UCSD-AML1 (cell line): Measurements from ENCODE around the gene GBP1.
"Not testable (repeated sequence)": the region's sequence is repeated elsewhere in the genome, so short reads cannot be mapped to it uniquely, and the experiment has no call there.

Experiments used
- DNase-seq: peaks from one replicate; lab custom pipeline; 2025; ENCODE audit not compliant: unreplicated experiment; lab: John Stamatoyannopoulos, UW

GBP1 gene

DNA sequence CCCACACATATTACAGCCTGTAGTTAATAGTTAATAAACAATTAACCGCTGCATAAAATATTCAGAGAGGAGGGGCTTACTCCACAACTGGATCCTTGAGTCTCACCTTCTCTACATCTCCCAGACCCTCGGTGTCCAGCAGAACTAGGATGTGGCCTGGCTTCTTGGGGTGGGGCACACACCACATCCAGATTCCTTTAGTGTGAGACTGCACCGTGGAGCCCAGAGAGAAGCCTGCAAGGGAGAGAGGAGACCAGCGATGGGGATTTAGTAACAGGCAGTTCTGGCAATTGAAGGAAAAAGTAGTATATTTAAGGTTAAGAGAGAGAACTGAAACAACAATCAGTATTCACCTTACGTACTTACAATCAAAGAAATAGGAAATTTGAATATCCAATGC is 4.9 kb downstream of the GBP1 start:
- DNase-seq: no peak

DNA sequence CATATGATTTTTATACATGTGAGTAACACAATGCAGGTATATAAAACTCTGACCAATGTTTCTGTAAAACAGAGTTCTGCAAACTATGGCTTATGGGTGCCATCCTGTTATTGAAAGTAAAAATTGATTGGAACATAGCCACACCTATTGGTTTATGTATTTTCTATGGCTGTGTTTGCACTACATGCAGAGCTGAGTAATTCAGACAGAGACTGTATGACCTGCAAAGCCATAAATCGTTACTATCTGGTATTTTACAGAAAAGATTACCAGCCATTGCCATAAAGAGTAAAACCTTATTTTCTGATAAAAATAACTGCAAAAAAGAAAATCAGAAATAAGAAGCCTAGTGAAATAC is 13.1 kb downstream of the GBP1 start:
- no peak for DNase-seq

DNA sequence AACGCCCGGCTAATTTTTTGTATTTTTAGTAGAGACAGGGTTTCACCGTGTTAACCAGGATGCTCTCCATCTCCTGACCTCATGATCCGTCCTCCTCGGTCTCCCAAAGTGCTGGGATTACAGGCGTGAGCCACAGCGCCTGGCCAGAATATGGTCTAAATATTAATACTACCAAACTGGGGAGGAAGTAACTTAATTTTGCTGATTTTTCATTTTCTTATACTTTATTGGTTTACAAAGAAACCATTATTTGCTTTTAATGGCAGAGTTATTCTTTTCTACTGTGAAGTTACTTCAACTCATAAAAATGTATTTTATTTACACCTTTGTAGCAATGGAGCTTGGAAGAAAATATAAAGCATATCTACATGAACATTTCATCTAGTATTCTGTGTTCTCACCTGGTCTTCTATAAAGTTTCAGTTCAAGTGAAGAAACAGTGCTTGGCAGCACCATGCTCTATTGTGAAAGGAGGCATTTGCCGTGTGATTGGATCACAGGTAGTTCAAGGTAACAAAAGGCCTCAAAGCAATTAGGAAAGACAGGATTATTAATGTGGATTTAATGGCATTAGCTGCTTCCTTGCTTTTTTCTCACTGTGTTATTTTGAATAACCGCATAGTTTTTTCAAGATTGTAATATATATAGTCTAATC is 13.6 kb downstream of the GBP1 start:
- no peak for DNase-seq

DNA sequence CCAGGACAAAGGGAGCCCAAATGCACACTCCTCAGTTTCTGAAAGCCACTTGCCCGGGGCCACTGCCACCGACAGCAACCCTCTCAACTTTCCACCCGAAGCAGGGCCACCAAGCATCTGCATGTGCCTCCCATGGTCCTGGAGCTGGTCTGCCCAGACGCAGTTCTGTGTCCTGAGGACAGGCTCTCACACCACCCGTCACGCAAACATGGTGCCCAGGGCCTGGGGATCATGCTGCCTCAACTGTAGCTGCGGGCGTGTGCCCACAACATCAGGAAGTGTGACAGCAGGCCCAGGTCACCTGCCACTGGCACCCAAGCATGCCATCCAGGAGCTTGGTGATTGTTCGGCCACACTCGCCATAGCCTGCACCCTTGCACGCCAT is 14.4 kb downstream of the GBP1 start:
- DNase-seq: no peak

DNA sequence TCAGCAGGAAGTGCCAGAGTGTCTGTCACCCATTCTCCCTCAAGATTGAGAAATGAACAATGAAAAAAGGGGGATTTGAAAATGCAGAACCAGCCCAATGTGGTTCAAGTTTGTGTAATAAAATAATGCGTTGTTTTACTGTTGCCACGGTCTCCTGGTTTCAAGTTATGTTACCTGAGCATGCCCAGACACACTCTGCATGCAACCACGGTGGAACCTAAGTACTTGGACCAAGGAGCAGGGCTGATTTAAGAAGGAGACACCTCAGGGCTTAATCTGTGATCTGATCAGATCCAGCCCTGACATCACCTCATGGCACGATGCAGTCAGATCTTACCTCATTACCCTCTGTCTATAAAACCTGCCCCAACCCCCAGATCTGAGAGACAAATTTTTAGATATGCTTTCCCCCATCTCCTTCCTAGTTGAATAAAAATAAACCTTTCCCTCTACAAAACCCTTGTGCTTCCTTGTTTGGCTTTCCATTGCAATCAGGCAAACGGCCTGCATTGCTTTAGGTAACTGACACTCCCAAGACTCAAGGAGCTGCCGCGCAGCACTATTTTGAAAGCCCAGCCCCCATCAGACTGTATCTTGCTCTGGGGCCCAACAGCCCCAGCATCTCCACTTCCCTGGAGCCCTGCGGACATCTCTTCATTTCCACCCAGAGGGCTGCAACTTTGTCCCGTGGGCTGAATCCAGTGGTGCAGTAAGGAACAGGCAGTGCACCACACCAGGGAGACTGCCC is 14.9 kb downstream of the GBP1 start:
- not testable (repeated sequence) for DNase-seq

DNA sequence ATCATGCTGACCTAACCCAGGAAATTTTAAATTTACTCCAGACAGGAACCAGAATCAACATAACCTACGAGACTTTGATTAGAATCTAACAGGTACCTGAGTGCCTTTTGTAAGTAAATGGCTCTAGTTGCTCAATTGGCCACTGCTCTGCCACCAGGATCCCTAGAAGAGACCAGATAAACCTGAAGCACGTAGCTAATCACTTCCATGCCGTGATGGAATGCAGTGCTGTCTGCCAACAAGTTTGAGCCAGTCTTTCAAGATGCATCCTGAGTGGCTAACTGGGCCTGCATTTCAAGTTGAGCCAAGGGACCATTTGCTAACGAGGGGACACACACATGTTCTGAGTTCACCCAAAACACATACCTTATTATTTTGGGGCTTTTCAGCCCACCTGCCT is 15.8 kb downstream of the GBP1 start:
- not testable (repeated sequence) for DNase-seq

DNA sequence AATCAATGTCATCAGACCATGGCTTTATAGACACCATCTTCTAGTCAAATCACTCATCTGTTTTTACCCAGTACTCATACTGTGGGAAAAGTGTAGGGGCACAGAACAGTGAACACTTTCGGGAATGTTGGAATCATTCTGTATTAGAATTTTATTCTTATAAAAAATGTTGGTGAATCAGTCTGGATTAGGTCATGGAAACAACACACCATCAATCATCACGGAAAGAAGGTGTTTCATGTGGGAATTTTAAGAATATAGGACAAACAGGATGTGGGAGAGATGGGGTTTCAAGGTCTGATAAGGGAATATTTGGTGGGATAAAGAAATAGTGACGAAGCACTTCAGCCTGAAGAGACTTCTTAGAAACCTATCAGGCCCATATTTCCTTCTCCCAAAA is 17.3 kb downstream of the GBP1 start:
- DNase-seq: no peak

DNA sequence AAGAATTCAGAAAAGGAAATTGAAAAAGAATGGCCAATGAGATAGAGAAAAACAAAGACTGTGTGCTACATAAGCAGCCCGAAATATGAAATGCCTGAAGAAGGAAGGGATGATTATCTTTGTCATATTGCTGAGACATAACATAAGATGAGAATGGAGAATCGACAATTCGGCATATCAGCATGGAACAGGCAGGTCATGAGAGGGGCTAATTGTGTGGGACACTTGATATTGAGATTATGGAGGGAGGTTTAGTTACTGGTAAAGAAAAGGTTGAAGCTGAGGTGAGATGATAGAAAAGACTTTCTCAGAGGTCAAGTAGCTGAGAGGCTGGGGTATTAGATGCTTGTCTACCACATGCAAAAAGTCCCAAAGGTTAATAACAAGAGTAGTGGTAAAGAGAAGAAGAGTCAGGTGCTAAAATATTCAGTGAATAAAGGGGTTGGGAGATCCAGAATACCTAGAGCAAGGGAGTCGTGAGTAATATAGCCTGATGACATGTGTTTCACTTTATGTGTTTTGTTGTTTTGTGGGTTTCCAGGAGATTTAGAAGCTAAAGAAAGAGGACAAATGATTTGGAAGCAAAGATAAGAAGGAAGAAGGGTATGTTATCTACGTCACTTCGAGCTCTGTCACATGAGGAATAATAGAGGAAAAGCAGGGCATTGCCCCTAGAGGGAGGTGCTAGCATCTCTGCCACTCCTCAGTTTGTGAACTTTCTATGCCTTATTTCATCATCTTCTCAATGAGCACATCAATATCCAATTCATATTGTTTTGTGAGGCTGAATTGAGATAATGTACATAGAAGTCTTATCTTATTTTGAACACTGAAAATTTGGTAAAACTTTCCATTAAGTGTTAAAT is 18.5 kb downstream of the GBP1 start:
- DNase-seq: not testable (repeated sequence)

DNA sequence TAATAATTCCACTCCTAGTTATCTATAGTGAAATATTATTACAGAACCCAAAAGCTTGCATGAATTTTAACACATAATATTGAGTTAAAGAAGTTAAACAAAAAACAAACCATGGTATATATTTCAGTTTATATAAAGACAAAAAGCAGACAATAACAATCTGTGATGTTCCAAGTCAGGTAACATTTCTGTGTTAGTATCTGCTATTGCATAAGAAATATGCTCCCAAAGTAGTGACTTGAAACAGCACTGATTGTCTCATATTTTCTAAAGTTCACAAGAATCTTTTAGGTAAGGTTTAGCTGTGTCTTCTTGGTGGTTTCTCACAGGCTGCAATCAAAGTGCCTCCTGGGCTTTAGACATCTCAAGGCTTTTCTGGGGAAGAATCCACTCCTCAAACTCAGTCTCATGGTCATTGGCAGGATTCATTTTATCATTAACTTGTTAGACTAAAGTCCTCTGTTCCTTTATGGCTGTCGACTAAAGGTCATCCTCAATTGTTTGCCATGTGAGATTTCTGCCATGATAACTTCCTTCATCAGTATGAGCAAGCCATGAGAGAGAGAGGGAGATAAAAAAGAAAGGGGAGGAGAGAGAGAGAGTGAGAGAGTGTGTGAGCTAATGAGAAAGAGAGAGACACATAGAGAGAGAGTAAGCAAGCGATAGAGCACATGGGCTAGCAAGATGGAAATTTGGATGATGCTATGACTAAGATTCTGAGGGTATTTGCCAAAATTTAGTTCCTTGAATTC is 19.9 kb downstream of the GBP1 start:
- DNase-seq: no peak

DNA sequence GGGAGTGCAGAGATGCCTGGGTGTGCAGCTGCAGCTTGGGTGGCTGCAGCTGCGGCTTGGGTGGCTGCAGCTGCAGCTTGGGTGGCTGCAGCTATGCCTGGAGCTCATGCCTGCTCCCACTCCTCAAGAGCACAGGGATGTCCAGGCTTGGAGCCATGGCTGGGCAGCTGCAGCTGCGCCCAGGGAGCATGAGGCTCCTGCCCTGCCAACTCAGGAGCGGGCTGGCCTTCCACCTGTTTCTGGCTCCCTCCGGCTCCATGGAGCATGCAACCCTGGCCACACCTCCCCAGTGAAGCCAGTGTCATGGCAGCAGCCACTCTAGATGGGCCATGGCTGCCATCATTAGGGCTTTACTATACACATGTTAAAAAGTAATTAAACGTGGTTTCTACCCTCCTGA is 21.1 kb downstream of the GBP1 start:
- DNase-seq: no peak

DNA sequence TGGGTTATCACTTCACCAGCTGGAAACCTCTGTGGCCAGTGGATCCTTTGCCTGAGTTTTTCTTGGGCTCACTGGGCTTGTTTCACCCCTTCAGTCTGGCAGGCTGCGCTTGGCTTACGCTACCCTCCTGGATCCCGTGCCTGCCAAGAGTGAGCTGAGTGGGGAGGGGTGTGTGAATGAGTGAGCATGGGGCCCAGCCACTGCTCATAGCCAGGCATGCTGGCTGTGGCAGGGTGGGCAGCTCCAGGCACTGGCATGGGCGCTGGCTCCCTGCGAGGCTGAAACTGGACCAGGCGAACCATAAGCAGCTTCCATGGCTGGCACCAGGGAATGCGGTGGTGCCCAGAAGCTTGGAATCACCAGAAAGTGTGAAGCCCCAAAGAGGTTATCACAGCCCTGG is 22.5 kb downstream of the GBP1 start:
- DNase-seq: no peak

DNA sequence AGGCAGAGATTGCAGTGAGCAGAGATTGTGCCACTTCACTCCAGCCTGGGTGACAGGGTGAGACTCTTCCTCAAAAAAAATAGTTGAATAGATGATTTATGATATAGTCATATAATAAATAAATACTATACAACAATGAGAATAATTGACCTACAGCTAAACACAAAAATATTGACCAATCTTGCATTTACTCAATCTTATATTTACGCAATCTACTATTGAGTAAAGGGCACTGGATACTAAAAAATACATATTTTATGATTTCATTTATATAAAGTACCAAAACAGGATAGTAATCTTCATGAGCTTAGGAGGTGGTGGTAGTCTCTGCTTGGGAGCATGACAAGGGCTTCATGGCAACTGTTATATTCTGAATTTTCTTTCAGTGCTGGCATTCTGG is 23.3 kb downstream of the GBP1 start:
- no peak for DNase-seq

DNA sequence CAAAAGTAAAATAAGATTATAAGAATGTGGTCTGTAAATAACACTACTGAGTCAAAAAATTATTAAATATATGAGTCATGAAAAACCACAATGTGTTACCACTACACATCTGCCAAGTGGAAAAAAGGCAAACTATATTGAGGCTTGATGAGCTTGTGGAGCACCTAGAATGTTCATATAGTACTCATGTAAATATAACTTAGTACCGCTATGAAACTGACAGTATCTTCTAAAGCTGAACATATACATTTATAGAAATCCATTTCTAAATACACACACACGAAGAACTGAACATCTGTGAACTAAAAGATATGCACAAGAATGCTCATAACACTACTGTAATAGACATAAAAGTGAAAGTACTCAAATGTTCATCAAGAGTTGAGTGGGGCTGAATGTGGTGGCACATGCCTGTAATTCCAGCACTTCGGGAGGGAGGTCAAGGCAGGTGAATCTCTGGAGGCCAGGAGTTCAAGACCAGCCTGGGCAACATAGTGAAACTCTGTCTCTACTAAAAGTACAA is 23.8 kb downstream of the GBP1 start:
- no peak for DNase-seq

DNA sequence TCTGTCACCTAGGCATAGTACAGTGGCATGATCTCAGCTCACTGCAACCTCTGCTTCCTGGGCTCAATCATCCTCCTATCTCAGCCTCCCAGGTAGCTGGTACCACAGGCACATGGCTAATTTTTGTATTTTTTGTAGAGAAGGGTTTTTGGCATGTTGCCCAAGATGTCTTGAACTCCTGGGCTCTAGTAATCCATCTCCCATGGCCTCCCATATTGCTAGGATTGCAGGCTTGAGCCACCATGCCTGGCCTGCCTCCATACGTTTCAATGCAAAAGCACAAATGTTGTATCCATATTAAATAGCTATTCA is 24.7 kb downstream of the GBP1 start:
- DNase-seq: no peak

DNA sequence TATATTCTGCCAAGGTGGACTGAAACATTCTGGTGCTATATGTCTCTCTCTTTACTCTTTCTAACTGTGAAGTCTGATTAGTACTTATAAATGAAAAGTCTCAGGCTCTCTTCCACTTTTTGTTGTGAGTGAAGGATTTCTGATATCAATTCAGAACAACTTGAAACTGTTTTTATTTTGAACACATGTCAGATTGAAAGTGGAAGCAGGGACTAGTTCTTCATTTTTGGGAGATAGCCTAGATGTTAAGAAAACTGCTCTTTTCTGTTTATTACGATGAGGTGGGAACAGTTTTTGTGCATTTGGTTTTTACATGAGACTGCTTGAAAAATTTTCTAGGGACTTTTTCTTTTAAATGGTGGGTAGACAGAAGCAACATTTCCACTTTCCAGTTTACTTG is 27.8 kb downstream of the GBP1 start:
- DNase-seq: no peak

DNA sequence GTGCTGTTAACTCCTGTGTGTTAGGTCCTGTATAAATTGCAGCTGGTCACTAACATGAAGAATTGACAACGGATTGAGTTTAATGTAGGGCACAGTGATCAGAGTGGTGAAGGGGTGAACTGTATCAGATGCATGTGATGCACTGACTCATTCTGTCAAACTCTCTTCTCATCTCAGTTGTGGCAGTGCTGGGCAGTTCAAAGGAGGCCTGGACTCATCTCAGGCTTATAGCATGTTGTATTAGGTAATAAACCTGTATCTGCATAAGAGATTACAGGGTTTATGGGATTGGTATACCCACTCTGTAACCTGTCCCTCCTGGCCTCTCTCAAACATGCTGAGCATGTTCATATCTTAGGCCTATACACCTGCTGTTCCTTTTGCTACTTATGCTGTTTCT is 29.9 kb downstream of the GBP1 start:
- DNase-seq: no peak

DNA sequence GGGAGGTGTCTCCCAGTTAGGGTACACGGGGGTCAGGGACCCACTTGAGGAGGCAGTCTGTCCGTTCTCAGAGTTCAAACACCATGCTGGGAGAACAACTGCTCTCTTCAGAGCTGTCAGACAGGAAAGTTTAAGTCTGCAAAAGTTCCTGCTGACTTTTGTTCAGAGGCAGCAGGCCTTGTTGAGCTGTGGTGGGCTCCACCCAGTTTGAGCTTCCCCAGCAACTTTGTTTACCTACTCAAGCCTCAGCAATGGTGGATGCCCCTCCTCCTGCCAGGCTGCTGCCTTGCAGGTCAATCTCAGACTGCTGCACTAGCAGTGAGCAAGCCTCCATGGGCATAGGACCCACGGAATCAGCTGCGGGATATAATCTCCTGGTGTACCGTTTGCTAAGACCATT is 31.0 kb downstream of the GBP1 start:
- not testable (repeated sequence) for DNase-seq

DNA sequence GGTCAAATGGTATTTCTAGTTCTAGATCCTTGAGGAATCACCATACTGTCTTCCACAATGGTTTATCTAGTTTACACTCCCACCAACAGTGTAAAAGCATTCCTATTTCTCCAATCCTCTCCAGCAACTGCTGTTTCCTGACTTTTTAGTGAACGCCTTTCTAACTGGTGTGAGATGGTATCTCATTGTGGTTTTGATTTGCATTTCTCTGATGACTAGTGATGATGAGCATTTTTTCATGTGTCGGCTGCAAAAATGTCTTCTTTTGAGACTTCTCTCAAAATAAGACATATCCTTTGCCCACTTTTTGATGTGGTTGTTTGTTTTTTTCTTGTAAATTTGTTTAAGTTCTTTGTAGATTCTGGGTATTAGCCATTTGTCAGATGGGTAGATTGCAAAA is 36.0 kb downstream of the GBP1 start:
- not testable (repeated sequence) for DNase-seq

DNA sequence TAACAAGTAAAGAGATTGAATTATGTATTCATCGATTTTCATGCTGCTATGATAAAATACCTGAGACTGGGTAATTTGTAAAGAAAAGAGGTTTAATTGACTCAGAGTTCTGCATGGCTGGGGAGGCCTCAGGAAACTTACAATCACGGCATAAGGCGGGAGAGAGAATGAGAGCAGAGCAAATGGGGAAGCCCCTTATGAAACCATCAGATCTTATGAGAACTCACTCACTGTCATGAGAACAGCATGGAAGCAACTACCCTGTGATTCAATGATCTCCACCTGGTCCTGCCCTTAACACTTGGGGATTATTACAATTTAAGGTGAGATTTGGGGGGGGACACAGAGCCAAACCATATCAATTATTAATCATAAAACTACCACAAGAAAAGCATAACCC is 39.1 kb downstream of the GBP1 start:
- no peak for DNase-seq

DNA sequence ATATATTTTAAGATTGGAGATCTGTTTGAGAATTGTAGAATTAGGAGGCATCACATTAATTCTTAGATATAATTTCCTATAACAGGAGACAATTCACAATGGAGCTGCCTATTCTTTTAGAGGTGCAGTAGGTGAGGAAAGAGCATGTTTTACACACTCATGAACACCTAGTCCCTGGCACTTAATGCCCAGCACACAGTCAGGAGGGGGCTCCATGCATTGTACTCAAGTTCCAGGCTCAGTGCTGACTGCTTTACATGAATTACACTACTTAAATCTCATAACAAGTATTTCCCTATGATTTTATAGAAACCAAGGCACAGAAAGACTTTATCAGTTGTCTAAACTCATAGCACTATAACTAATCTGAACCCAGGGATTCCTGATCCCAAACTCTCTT is 42.0 kb downstream of the GBP1 start:
- no peak for DNase-seq
